ENCODE results near the gene ACAD9. TPM values are rescaled to one million over a fixed set of nuclear protein-coding genes. Genes with fewer than 3 reads are reported as not detected.

The ACAD9 gene
- total and polyA plus RNA-seq, 9 of the 15 experiments (the other 6 are each of a cell fraction or from before 2014, with no cell fraction given), result 10.2 to 32.6 (median 22.8) TPM

GRCh38 chr3:128895843-128896697, 16.6 kb downstream of the ACAD9 start (continued):
- no peak for TF ChIP-seq TFAP4 (CRISPR knock-in tag; IDR thresholded peaks at IDR 0.05; ENCODE audit: borderline replicate concordance)
- TF ChIP-seq SMAD1 (IDR thresholded peaks at IDR 0.05; ENCODE audit: low read depth, low read length, partially characterized antibody), result no peak
- TF ChIP-seq THRB (CRISPR knock-in tag; conservative IDR thresholded peaks at IDR 0.05), result no peak
- no peak for TF ChIP-seq ZNF655 (CRISPR knock-in tag; IDR thresholded peaks at IDR 0.05)
- no peak for TF ChIP-seq FIP1L1 (IDR thresholded peaks at IDR 0.05; ENCODE audit: low read depth, low read length, poor library complexity, severe bottlenecking)
- TF ChIP-seq TFAM (CRISPR knock-in tag; conservative IDR thresholded peaks at IDR 0.05), result no peak
- TF ChIP-seq TRIM24 (IDR thresholded peaks at IDR 0.05), result peak in 1 of 2 experiments; percentile 33; a peak in 2 of 4 replicates
- no peak for TF ChIP-seq PYGO2 (tag; IDR thresholded peaks at IDR 0.05)
- TF ChIP-seq ZNF639 (CRISPR knock-in tag; conservative IDR thresholded peaks at IDR 0.05 in 1 of 2, IDR thresholded peaks at IDR 0.05 in 1 of 2), result no peak
- TF ChIP-seq SRF (CRISPR knock-in tag; IDR thresholded peaks at IDR 0.05), result no peak
- TF ChIP-seq ZNF3 (CRISPR knock-in tag; IDR thresholded peaks at IDR 0.05), result no peak
- no peak for TF ChIP-seq ZFX (CRISPR knock-in tag; IDR thresholded peaks at IDR 0.05)
- TF ChIP-seq RNF219 (CRISPR knock-in tag; IDR thresholded peaks at IDR 0.05), result no peak
- TF ChIP-seq DLX4 (CRISPR knock-in tag; IDR thresholded peaks at IDR 0.05), result no peak
- TF ChIP-seq HEY1 (CRISPR knock-in tag; IDR thresholded peaks at IDR 0.05; ENCODE audit: borderline replicate concordance), result no peak
- TF ChIP-seq ZNF436 (CRISPR knock-in tag; IDR thresholded peaks at IDR 0.05), result no peak
- TF ChIP-seq MEF2D (tag; conservative IDR thresholded peaks at IDR 0.05; ENCODE audit: low read depth), result no peak
- no peak for TF ChIP-seq MAZ (CRISPR knock-in tag; conservative IDR thresholded peaks at IDR 0.05 in 1 of 2, IDR thresholded peaks at IDR 0.05 in 1 of 2)
- no peak for TF ChIP-seq PHB (CRISPR knock-in tag; IDR thresholded peaks at IDR 0.05)
